Fibroblast of lung (primary cell): Measurements from ENCODE around the gene ANO4.

Experiments used
- EZH2 ChIP-seq: IDR thresholded peaks from 2 replicates; pipeline ENCODE4 v1.5.1; 2012; ENCODE audit warnings: low read length, control low read depth, mild to moderate bottlenecking; ENCODE audit errors: missing control alignments
- TF ChIP-seq, protein P1 (sequence below), 2 donors: IDR thresholded peaks in 1 of 2; conservative IDR thresholded peaks in 1 of 2; 1 replicate in 1 of 2; 2 replicates in 1 of 2; pipeline ENCODE4 v1.5.1; 2011 to 2012; ENCODE audit warnings: low read length in 2 of 2, control low read depth in 1 of 2, inconsistent platforms in 1 of 2, low read depth in 1 of 2, mild to moderate bottlenecking in 1 of 2

DNA sequence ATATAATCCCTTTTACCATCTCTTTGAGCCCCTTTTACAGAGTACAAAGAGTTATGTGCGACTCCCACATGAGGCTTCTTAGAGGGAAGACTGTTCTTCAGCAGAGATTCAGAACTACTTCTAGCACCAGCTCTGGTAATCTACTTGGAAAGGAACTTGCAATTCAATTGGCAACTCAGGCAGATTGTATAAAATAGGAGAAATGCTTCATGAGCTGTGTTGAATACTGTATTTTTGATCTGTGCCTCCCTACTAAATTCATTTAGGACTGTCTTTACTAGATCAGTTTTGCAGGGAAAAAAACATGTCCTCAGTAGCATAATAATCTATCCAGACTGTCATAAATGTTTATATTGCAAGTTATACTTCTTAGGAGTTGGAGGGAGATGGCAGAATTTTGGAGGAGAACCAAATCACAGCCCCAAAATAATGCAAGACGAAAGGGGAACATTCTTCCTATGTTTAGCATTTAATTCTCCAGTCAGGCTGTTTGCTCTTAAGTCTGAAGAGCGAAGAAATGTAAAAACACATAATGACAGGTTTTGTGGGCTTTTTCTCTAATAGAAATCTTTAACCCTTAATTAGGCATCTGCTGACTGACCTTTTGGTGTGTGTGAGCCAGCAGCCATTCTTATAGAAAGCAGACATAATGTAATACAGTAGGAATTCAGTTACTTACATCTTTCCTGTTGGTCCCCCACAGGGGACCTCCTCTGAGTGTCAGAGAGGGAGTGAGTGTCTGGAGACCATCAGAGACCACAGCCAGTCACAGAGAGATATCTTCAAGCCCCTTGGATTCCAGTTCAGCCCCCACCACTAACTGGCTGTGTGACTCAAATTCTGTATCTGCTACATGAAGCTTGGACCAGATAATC, 3.9 kb downstream of the ANO4 start:
- TF ChIP-seq, protein P1, sequence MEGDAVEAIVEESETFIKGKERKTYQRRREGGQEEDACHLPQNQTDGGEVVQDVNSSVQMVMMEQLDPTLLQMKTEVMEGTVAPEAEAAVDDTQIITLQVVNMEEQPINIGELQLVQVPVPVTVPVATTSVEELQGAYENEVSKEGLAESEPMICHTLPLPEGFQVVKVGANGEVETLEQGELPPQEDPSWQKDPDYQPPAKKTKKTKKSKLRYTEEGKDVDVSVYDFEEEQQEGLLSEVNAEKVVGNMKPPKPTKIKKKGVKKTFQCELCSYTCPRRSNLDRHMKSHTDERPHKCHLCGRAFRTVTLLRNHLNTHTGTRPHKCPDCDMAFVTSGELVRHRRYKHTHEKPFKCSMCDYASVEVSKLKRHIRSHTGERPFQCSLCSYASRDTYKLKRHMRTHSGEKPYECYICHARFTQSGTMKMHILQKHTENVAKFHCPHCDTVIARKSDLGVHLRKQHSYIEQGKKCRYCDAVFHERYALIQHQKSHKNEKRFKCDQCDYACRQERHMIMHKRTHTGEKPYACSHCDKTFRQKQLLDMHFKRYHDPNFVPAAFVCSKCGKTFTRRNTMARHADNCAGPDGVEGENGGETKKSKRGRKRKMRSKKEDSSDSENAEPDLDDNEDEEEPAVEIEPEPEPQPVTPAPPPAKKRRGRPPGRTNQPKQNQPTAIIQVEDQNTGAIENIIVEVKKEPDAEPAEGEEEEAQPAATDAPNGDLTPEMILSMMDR (conservative IDR thresholded peaks at IDR 0.05 in 1 of 2, IDR thresholded peaks at IDR 0.05 in 1 of 2; ENCODE audit: low read depth in 1 of 2, low read length in 2 of 2), result no peak
- no peak for TF ChIP-seq EZH2
